Smooth muscle cell of trachea (primary cell): ENCODE data around the gene HS1BP3. TPM values are rescaled to one million over a fixed set of nuclear protein-coding genes. Genes with fewer than 3 reads are reported as not detected.

Experiments
- total RNA-seq: library from RNA; depleted of rRNA; stranded (reverse); fragments of >200 nt; gene quantifications from 2 replicates; pipeline ENCODE4 v1.2.1, GENCODE V29; 2014

Gene HS1BP3
- 49.6 and 86.3 TPM in 2 replicates for total RNA-seq

GRCh38 chr2:20650877-20651730 lies at the start of gene HS1BP3:
Gene HS1BP3 (minus strand): TSS chr2:20651098. CDS start chr2:20651063, 35 bp downstream.

GRCh38 chr2:20666304-20667150 lies 15.6 kb upstream of the HS1BP3 start, which contains the start of gene GDF7:
Gene GDF7 (plus strand): TSS chr2:20667144. CDS start chr2:20667240, 96 bp downstream.

Other genes starting within 250 kb of the HS1BP3 start
- gene RHOB, start 204.0 kb downstream of the HS1BP3 start, total RNA-seq: 35.5 and 138 TPM in 2 replicates
- 0.15 TPM in 1 of 2 replicates, not detected in the other for gene GDF7, start 16.0 kb upstream of the HS1BP3 start, total RNA-seq
- 15.9 and 27.5 TPM in 2 replicates for gene LDAH, start 172.0 kb upstream of the HS1BP3 start, total RNA-seq